ENCODE data around the gene KCNH3. TPM values are rescaled to one million over a fixed set of nuclear protein-coding genes. Genes with fewer than 3 reads are reported as not detected.

The KCNH3 gene
- total RNA-seq, 4 donors from 2014 or later, result 0.15 to 1.0 (median 0.43) TPM

DNA sequence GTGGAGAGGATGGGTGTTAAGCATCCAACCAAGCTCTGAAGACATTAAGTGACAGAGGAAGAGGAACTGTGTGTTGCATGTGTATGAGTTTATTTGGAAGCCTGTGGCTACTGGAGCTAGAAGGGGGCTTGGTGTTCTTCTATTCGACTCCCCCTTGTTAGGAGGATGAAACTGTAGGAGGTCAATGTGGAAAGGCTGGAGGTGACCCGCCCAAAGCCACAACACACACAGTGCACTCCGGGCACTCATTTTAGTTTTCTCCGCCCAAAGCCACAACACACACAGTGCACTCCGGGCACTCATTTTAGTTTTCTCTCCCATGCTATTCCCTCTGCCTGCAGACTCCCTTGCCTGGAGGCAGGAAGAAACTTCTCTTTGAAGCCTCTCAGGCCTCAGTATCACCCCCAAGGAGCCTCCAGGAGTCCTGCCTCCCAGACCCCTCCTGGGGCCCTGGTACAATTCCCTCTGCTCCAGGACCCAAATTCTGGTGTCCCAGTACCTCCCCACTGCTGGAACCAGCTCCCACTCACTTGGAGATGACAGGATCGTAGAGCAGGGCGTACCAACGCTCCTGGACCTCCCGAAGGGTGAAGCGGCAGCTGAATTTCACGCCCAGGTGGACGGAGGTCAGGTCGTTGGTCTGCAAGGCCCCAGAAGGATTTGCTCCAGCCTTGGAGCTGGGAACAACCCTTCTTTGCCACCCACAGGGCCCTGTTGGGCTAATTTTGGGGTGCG, 25.3 kb downstream of the KCNH3 start:
- H3K4me1 ChIP-seq, result peaks cover 20% of the 10 kb centered on the region
- no peak for DNase-seq (ENCODE audit: low spot score in 2 of 2)
- no peak overlapping the region for H3K27ac ChIP-seq
- no peaks in the 10 kb centered on the region for H3K9me3 ChIP-seq
- no peak overlapping the region for H3K4me3 ChIP-seq
- no peak for TF ChIP-seq EP300 (IDR thresholded peaks at IDR 0.05)
- TF ChIP-seq, protein P1, sequence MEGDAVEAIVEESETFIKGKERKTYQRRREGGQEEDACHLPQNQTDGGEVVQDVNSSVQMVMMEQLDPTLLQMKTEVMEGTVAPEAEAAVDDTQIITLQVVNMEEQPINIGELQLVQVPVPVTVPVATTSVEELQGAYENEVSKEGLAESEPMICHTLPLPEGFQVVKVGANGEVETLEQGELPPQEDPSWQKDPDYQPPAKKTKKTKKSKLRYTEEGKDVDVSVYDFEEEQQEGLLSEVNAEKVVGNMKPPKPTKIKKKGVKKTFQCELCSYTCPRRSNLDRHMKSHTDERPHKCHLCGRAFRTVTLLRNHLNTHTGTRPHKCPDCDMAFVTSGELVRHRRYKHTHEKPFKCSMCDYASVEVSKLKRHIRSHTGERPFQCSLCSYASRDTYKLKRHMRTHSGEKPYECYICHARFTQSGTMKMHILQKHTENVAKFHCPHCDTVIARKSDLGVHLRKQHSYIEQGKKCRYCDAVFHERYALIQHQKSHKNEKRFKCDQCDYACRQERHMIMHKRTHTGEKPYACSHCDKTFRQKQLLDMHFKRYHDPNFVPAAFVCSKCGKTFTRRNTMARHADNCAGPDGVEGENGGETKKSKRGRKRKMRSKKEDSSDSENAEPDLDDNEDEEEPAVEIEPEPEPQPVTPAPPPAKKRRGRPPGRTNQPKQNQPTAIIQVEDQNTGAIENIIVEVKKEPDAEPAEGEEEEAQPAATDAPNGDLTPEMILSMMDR (IDR thresholded peaks at IDR 0.05), result no peak
- no peak for TF ChIP-seq POLR2A (IDR thresholded peaks at IDR 0.05)
- TF ChIP-seq POLR2AphosphoS5 (IDR thresholded peaks at IDR 0.05), result no peak
- 82% methylated on average over 7 of the region's 14 CpGs for WGBS
- H3K27me3 ChIP-seq, result no peaks in the 10 kb centered on the region
- H3K36me3 ChIP-seq, result peaks cover 66% of the 10 kb centered on the region

GRCh38 chr12:49564686-49565405, 26.0 kb downstream of the KCNH3 start:
- no peak overlapping the region for H3K4me3 ChIP-seq
- WGBS, result 72% methylated on average over 4 of the region's 8 CpGs
- TF ChIP-seq POLR2A (IDR thresholded peaks at IDR 0.05) (no peak), EP300 (IDR thresholded peaks at IDR 0.05) (no peak), POLR2AphosphoS5 (IDR thresholded peaks at IDR 0.05) (no peak)
- TF ChIP-seq, protein P1 (IDR thresholded peaks at IDR 0.05), result no peak
- peaks cover 58% of the 10 kb centered on the region for H3K36me3 ChIP-seq
- DNase-seq (ENCODE audit: low spot score in 2 of 2), result no peak
- H3K4me1 ChIP-seq, result peaks cover 27% of the 10 kb centered on the region
- H3K9me3 ChIP-seq, result no peaks in the 10 kb centered on the region
- no peak overlapping the region for H3K27ac ChIP-seq
- no peaks in the 10 kb centered on the region for H3K27me3 ChIP-seq

GRCh38 chr12:49565406-49566265, 26.8 kb downstream of the KCNH3 start:
- H3K27me3 ChIP-seq, result no peaks in the 10 kb centered on the region
- no peak for DNase-seq (ENCODE audit: low spot score in 2 of 2)
- H3K9me3 ChIP-seq, result no peaks in the 10 kb centered on the region
- no peak overlapping the region for H3K4me3 ChIP-seq
- 86% methylated on average over 12 of the region's 12 CpGs for WGBS
- no peak overlapping the region for H3K27ac ChIP-seq
- H3K36me3 ChIP-seq, result peaks cover 50% of the 10 kb centered on the region
- peaks cover 30% of the 10 kb centered on the region for H3K4me1 ChIP-seq
- TF ChIP-seq, protein P1 (IDR thresholded peaks at IDR 0.05), result no peak
- TF ChIP-seq POLR2AphosphoS5 (IDR thresholded peaks at IDR 0.05), result no peak
- TF ChIP-seq POLR2A (IDR thresholded peaks at IDR 0.05), result no peak
- TF ChIP-seq EP300 (IDR thresholded peaks at IDR 0.05), result no peak

- Histone ChIP-seq H3K4me1 (peaks cover 30% of the 10 kb centered on the region), H3K36me3 (peaks cover 43% of the 10 kb centered on the region), H3K4me3 (no peak overlapping the region), H3K27me3 (no peaks in the 10 kb centered on the region), H3K9me3 (no peaks in the 10 kb centered on the region), H3K27ac (no peak overlapping the region)
- DNase-seq (ENCODE audit: low spot score in 2 of 2), result no peak
- WGBS, result 100% methylated on average over 6 of the region's 13 CpGs
- TF ChIP-seq EP300 (IDR thresholded peaks at IDR 0.05) (no peak), POLR2AphosphoS5 (IDR thresholded peaks at IDR 0.05) (no peak)
- TF ChIP-seq, protein P1 (IDR thresholded peaks at IDR 0.05), result no peak
Observed at GRCh38 chr12:49566361-49566760, 27.5 kb downstream of the KCNH3 start.

DNA sequence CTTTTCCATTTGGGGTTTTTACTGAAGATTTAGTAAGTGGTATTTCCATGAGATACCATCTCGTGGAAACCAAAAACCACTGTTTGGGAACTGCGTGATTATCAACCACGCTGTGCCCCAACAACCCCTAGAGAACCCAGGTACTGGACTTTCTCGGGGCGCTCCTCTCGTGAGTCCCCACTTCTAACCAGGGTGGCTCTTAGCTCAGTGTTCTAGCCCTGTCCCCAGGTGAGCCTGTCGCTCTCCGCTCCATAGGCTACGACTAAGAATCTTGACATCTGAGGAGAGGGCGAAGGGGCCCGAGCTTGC, 28.4 kb downstream of the KCNH3 start:
- Histone ChIP-seq H3K27me3 (no peaks in the 10 kb centered on the region), H3K4me1 (peaks cover 30% of the 10 kb centered on the region), H3K9me3 (no peaks in the 10 kb centered on the region), H3K36me3 (peaks cover 34% of the 10 kb centered on the region), H3K4me3 (peak overlapping the region; percentile 80), H3K27ac (no peak overlapping the region)
- no peak for DNase-seq (ENCODE audit: low spot score in 2 of 2)
- TF ChIP-seq POLR2AphosphoS5 (IDR thresholded peaks at IDR 0.05) (no peak), POLR2A (IDR thresholded peaks at IDR 0.05) (no peak), EP300 (IDR thresholded peaks at IDR 0.05) (no peak)
- TF ChIP-seq, protein P1 (IDR thresholded peaks at IDR 0.05), result no peak
- WGBS, result under 1% methylated on average over 6 of the region's 11 CpGs
